ENCODE data around the gene COX11. TPM values are rescaled to one million over a fixed set of nuclear protein-coding genes. Genes with fewer than 3 reads are reported as not detected.

COX11 gene
- total and polyA plus RNA-seq, 2 of the 8 experiments (the other 6 are each of a cell fraction or from before 2014, with no cell fraction given) = 43.0 to 54.1 TPM

- CTCF ChIA-PET (ENCODE audit: partially characterized antibody) = no interaction called here
- no peak overlapping the region for H2BK20ac ChIP-seq (ENCODE audit: low read length)
These were observed 11.2 kb upstream of the COX11 start for GRCh38 chr17:54979657-54980056.

More at GRCh38 chr17:54979657-54980056, 11.2 kb upstream of the COX11 start:
- Histone ChIP-seq H3K36me3 (ENCODE audit: control insufficient read depth in 2 of 4, insufficient read depth in 4 of 4, low read length in 3 of 4) (peaks cover 0 to 6% (median 0%) of the 10 kb centered on the region in 4 experiments; a peak in 3 of 8 replicates), H4K20me1 (replicated peaks in 1 of 2; ENCODE audit: control insufficient read depth in 1 of 2, insufficient read depth in 2 of 2, low read length in 2 of 2) (peaks cover 0 to 2% of the 10 kb centered on the region in 2 experiments), H2BK12ac (ENCODE audit: low read depth, low read length) (no peak overlapping the region), H3K4me1 (replicated peaks in 1 of 4; ENCODE audit: control insufficient read depth in 3 of 4, insufficient read depth in 4 of 4, low read length in 3 of 4) (no peaks in the 10 kb centered on the region), H2BK15ac (ENCODE audit: low read length) (no peak overlapping the region), H3K9me3 (ENCODE audit: insufficient read depth in 2 of 2, low read depth in 1 of 2, low read length in 1 of 2) (peaks cover 0 to 5% of the 10 kb centered on the region in 2 experiments; a peak in 1 of 4 replicates), H2BK120ac (replicated peaks; ENCODE audit: low read depth, low read length) (no peak overlapping the region), H3K14ac (ENCODE audit: insufficient read length) (no peak overlapping the region), H3K23me2 (ENCODE audit: low read depth, low read length) (peaks cover 1% of the 10 kb centered on the region; the same call in 1 of the 2 replicates), H3K18ac (ENCODE audit: extremely low read depth, low read length) (no peak overlapping the region), H4K5ac (ENCODE audit: insufficient read length, low read depth, low read length) (no peak overlapping the region), H4K91ac (replicated peaks; ENCODE audit: insufficient read length, low read length) (no peak overlapping the region), H2AFZ (ENCODE audit: low read length) (no peak overlapping the region), H3K27ac (ENCODE audit: low read depth, low read length) (no peak overlapping the region), H3K23ac (ENCODE audit: insufficient read length) (no peak overlapping the region), H3K9ac (replicated peaks in 1 of 4; ENCODE audit: extremely low read depth in 1 of 4, low read depth in 3 of 4, low read length in 3 of 4) (no peak overlapping the region), H3K79me1 (ENCODE audit: low read depth, low read length) (no peaks in the 10 kb centered on the region; the same call in 1 of the 2 replicates), H3K79me2 (ENCODE audit: control insufficient read depth in 1 of 2, insufficient read depth in 2 of 2, low read length in 2 of 2) (peaks cover 1 to 43% of the 10 kb centered on the region in 2 experiments; a peak in 3 of 4 replicates), H3K4ac (replicated peaks; ENCODE audit: insufficient read length, low read depth, low read length) (no peak overlapping the region), H4K8ac (ENCODE audit: extremely low read depth, insufficient read depth, low read length) (no peak overlapping the region), H2AK5ac (ENCODE audit: low read depth, low read length) (no peak overlapping the region), H3K4me2 (ENCODE audit: insufficient read depth in 1 of 2, low read depth in 2 of 2, low read length in 2 of 2) (no peak overlapping the region), H3K4me3 (ENCODE audit: extremely low read depth in 1 of 4, insufficient read depth in 2 of 4, low read depth in 3 of 4, low read length in 4 of 4) (no peak overlapping the region), H3K27me3 (replicated peaks in 1 of 4; ENCODE audit: control insufficient read depth in 3 of 4, extremely low read depth in 1 of 4, insufficient read depth in 3 of 4, low read length in 3 of 4) (no peaks in the 10 kb centered on the region), H2BK5ac (ENCODE audit: low read depth, low read length) (no peak overlapping the region), H3K56ac (replicated peaks; ENCODE audit: insufficient read length, low read depth, low read length) (no peak overlapping the region)
- no peak for DNase-seq (ENCODE audit: low read depth in 1 of 2, low spot score in 2 of 2)
- POLR2A ChIA-PET (ENCODE audit: partially characterized antibody) = interaction anchor here (1.5 kb wide), 1 partner anchor 9 kb away, joined by 5 read pairs; no protein-coding TSS in a partner anchor
- TF ChIP-seq YY1 (IDR thresholded peaks at IDR 0.05; ENCODE audit: low read depth, low read length) = no peak
- TF ChIP-seq GTF2F1 (IDR thresholded peaks at IDR 0.05; ENCODE audit: borderline replicate concordance, low read depth, low read length) = no peak
- TF ChIP-seq JUND (IDR thresholded peaks at IDR 0.05; ENCODE audit: low read length) = no peak
- no peak for TF ChIP-seq KDM4A (IDR thresholded peaks at IDR 0.05; ENCODE audit: low read depth, low read length, severe bottlenecking)
- no peak for FAIRE-seq

All from H1 (cell line).